Left ventricle myocardium inferior (tissue), 1 donor: Measurements from ENCODE around the gene ANKRD17. TPM values are rescaled to one million over a fixed set of nuclear protein-coding genes. Genes with fewer than 3 reads are reported as not detected.
A peak's percentile ranks its signal among the peaks of the same experiment; 100 is the strongest.

Experiments
- DNase-seq: peaks from one replicate; pipeline ENCODE4 v3.0.0-alpha.2; 2020
- H3K27ac ChIP-seq: fragments of 200-600 bp; replicated peaks from 2 replicates; pipeline ENCODE4 v1.8.0; 2021
- H3K27me3 ChIP-seq: fragments of 200-600 bp; 2 replicates; pipeline ENCODE4 v1.8.0; 2021; ENCODE audit warnings: low read depth
- H3K36me3 ChIP-seq: fragments of 200-600 bp; 2 replicates; pipeline ENCODE4 v1.8.0; 2021
- H3K4me1 ChIP-seq: fragments of 200-600 bp; 2 replicates; pipeline ENCODE4 v1.8.0; 2021
- H3K4me3 ChIP-seq: fragments of 200-600 bp; 2 replicates; pipeline ENCODE4 v1.8.0; 2021; ENCODE audit warnings: mild to moderate bottlenecking, moderate library complexity
- H3K9me3 ChIP-seq: fragments of 200-600 bp; replicated peaks from 2 replicates; pipeline ENCODE4 v1.8.0; 2021
- CTCF ChIP-seq: fragments of 200-600 bp; IDR thresholded peaks from 2 replicates; pipeline ENCODE4 v1.8.0; 2021; ENCODE audit warnings: antibody characterized with exemption, mild to moderate bottlenecking, borderline replicate concordance
- intact Hi-C: fragments of 100-400 bp; cut with micrococcal nuclease; formaldehyde crosslinking; loops from one replicate; pipeline ENCODE4 v1.11.0; 2022
- total RNA-seq: library from RNA; stranded (reverse); fragmentation: NEBNext Ultra II Directional; extraction: Animal tissue kit (Norgen Biotek cat#: 25700); gene quantifications from one replicate; pipeline ENCODE4 v1.2.1, GENCODE V29; 2021
- donor health status: DM: no; HTN: yes; CAD: no; lungs with severe emphysema.

The ANKRD17 gene
- total RNA-seq, 1 donor from 2014 or later, result 54.1 TPM

GRCh38 chr4:73075832-73076231 is 182.8 kb downstream of the ANKRD17 start:
- intact Hi-C loops, result no loop called here
- no peak overlapping the region for H3K4me3 ChIP-seq
- no peaks in the 10 kb centered on the region for H3K27me3 ChIP-seq
- no peak for DNase-seq
- H3K4me1 ChIP-seq, result peaks cover 4% of the 10 kb centered on the region
- H3K9me3 ChIP-seq, result no peaks in the 10 kb centered on the region
- no peak for TF ChIP-seq CTCF
- H3K36me3 ChIP-seq, result peaks cover 64% of the 10 kb centered on the region
- no peak overlapping the region for H3K27ac ChIP-seq

DNA sequence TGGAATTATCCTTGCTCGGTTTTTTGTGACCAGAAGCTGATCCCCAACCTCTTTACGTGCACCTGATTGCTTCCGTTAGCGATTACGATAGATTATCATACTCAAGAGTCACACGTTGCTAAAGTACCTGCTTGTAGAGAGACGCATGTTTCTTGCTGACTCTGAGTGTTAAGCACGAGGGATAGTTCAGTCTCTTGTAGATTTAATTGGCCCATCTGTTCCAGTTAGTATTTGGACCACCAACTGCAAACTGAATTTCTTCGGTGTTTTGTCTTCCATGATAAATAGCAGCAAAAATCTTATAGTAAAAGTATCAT is 188.6 kb downstream of the ANKRD17 start:
- no peaks in the 10 kb centered on the region for H3K9me3 ChIP-seq
- H3K4me1 ChIP-seq, result peaks cover 52% of the 10 kb centered on the region
- no peaks in the 10 kb centered on the region for H3K27me3 ChIP-seq
- H3K27ac ChIP-seq, result peak overlapping the region; percentile 99
- intact Hi-C loops, result no loop called here
- no peak for DNase-seq
- peak overlapping the region; percentile 91 for H3K4me3 ChIP-seq
- no peak for TF ChIP-seq CTCF
- H3K36me3 ChIP-seq, result peaks cover 18% of the 10 kb centered on the region

DNA sequence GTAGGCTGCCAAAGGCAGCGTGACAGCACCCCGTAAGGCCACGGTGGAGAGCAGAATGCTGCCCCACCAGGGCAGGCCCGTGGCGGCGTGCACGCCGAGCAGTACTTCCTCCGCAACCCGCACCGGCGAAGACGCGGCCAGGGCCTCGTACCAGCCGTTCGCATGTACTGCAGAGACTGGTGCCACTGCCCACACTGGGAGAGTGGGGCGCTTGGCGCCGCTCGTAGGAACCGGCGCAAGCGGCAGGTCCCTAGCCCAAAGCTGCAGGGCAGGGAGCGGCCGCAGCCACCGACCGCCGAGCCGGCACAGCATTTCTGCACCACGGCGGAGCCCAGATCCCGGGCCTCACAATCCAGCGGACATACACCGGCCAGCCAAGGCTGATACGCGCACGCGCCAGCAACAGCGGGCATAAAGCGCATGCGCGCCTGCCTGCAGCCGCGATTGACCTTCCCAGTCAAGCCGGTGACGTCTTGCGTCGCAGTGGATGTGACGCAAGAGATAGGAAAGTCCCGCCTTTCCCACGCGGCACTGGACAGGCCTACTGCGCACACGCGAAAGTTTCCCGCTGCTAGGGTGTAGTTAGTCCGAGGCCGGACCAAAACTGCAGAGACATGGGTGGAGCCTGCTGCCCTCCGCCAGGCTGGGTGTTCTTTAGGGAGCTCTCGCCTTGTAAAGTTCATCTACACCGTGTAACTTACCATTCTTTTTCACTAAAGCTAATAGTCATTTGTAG is 189.1 kb downstream of the ANKRD17 start, which contains the start of gene COX18:
TSS of gene COX18 (minus strand) at position 379 of the 736 bp plus-strand sequence. CDS start at position 312, 67 bp downstream.
- no peaks in the 10 kb centered on the region for H3K9me3 ChIP-seq
- intact Hi-C loops, result loop anchor here (5.0 kb wide), 1 partner anchor 188 kb away; the partner anchor contains the start of gene ANKRD17
- peaks cover 18% of the 10 kb centered on the region for H3K36me3 ChIP-seq
- no peak for TF ChIP-seq CTCF
- H3K4me3 ChIP-seq, result peak within 1 kb of the TSS; percentile 91
- peak; percentile 98 for DNase-seq
- H3K27ac ChIP-seq, result peak within 1 kb of the TSS; percentile 99
- no peaks in the 10 kb centered on the region for H3K27me3 ChIP-seq
- H3K4me1 ChIP-seq, result peaks cover 52% of the 10 kb centered on the region

GRCh38 chr4:73068491-73069337 is 189.9 kb downstream of the ANKRD17 start:
- no peaks in the 10 kb centered on the region for H3K9me3 ChIP-seq
- DNase-seq, result no peak
- peak overlapping the region; percentile 91 for H3K4me3 ChIP-seq
- peaks cover 21% of the 10 kb centered on the region for H3K36me3 ChIP-seq
- no peak for TF ChIP-seq CTCF
- intact Hi-C loops, result loop anchor here (5.0 kb wide), 1 partner anchor 189 kb away; the partner anchor contains the start of gene ANKRD17
- H3K27ac ChIP-seq, result peak overlapping the region; percentile 99
- H3K27me3 ChIP-seq, result no peaks in the 10 kb centered on the region
- peaks cover 52% of the 10 kb centered on the region for H3K4me1 ChIP-seq

DNA sequence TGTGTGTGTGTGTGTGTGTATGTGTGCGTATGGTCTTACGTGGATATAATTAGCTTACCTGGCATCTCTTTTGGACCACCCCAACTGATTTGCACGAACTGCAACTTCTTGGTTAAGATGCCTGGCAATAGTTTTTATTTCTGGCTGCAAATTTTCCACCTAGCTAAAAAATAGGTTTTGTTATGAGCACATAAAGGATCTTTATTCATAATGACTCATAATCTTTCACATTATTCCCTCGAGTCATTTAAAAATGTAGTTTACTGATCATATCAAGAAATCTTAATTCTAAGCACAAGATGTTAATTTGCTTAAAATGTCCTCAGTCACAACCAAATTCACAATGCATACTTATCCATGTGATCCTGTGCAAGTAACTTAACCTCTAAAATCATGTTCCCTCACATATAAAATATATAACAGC is 190.6 kb downstream of the ANKRD17 start:
- intact Hi-C loops, result loop anchor here (5.0 kb wide), 1 partner anchor 189 kb away; the partner anchor contains the start of gene ANKRD17
- peaks cover 28% of the 10 kb centered on the region for H3K36me3 ChIP-seq
- H3K9me3 ChIP-seq, result no peaks in the 10 kb centered on the region
- H3K27me3 ChIP-seq, result no peaks in the 10 kb centered on the region
- peaks cover 52% of the 10 kb centered on the region for H3K4me1 ChIP-seq
- TF ChIP-seq CTCF, result no peak
- DNase-seq, result no peak
- peak overlapping the region; percentile 99 for H3K27ac ChIP-seq
- H3K4me3 ChIP-seq, result peak overlapping the region; percentile 91
